CD8-positive, alpha-beta memory T cell (primary cell): ENCODE measurements around the gene ABLIM1. TPM values are rescaled to one million over a fixed set of nuclear protein-coding genes. Genes with fewer than 3 reads are reported as not detected.

Experiments
- CTCF ChIA-PET: fragments of 350-600 bp; sonication (Branson Sonifier 250); formaldehyde crosslinking; loops from one replicate; lab custom pipeline; 2021; ENCODE audit warnings: antibody characterized with exemption; lab: Charles Lee
- POLR2A ChIA-PET: fragments of 350-600 bp; sonication (Branson Sonifier 250); formaldehyde crosslinking; loops from one replicate; lab custom pipeline; 2021; ENCODE audit warnings: antibody characterized with exemption; lab: Charles Lee
- DNase-seq, 5 donors: peaks; one replicate each; pipeline versions ENCODE4 v3.0.0 to v3.0.0-alpha.2; 2020 to 2022; ENCODE audit warnings: mixed read lengths in 1 of 5
- H3K27ac ChIP-seq: one replicate; pipeline ENCODE4 v1.7.0; 2013; ENCODE audit warnings: low read depth, mild to moderate bottlenecking, low read length, moderate library complexity
- H3K27me3 ChIP-seq: 2 replicates; pipeline ENCODE4 v1.7.0; 2013; ENCODE audit warnings: low read length, mild to moderate bottlenecking; ENCODE audit not compliant: insufficient read depth, poor library complexity, severe bottlenecking
- H3K36me3 ChIP-seq: 2 replicates; pipeline ENCODE4 v1.7.0; 2013; ENCODE audit warnings: mild to moderate bottlenecking, low read length, moderate library complexity; ENCODE audit not compliant: insufficient read depth
- H3K4me1 ChIP-seq: 2 replicates; pipeline ENCODE4 v1.7.0; 2013; ENCODE audit warnings: mild to moderate bottlenecking, low read length, moderate library complexity; ENCODE audit not compliant: insufficient read depth
- H3K4me3 ChIP-seq: 2 replicates; pipeline ENCODE4 v1.7.0; 2013; ENCODE audit warnings: mild to moderate bottlenecking, low read length
- H3K9me3 ChIP-seq: 2 replicates; pipeline ENCODE4 v1.7.0; 2013; ENCODE audit warnings: mild to moderate bottlenecking, low read length
- H3K27ac Mint-ChIP-seq, 8 donors: one replicate each; pipeline ENCODE4 v1.8.0; 2020 to 2021; ENCODE audit warnings: mixed read lengths in 8 of 8, mild to moderate bottlenecking in 6 of 8, inconsistent platforms in 3 of 8, moderate library complexity in 3 of 8
- H3K27me3 Mint-ChIP-seq, 2 donors: one replicate each; pipeline ENCODE4 v1.8.0; 2020 to 2021; ENCODE audit warnings: mixed read lengths in 2 of 2, mild to moderate bottlenecking in 1 of 2, moderate library complexity in 1 of 2
- H3K36me3 Mint-ChIP-seq, 3 donors: one replicate each; pipeline ENCODE4 v1.8.0; 2020 to 2021; ENCODE audit warnings: mixed read lengths in 3 of 3, inconsistent platforms in 1 of 3, mild to moderate bottlenecking in 1 of 3
- H3K4me1 Mint-ChIP-seq, 3 donors: one replicate each; pipeline ENCODE4 v1.8.0; 2020 to 2021; ENCODE audit warnings: mixed read lengths in 3 of 3, inconsistent platforms in 1 of 3, mild to moderate bottlenecking in 1 of 3
- H3K4me3 Mint-ChIP-seq, 7 donors: one replicate each; pipeline ENCODE4 v1.8.0; 2020 to 2021; ENCODE audit warnings: mixed read lengths in 7 of 7, mild to moderate bottlenecking in 6 of 7, moderate library complexity in 4 of 7, inconsistent platforms in 2 of 7
- H3K9me3 Mint-ChIP-seq, 5 donors: one replicate each; pipeline ENCODE4 v1.8.0; 2020 to 2022; ENCODE audit warnings: mixed read lengths in 5 of 5, mild to moderate bottlenecking in 3 of 5, moderate library complexity in 2 of 5, inconsistent platforms in 1 of 5
- polyA plus RNA-seq: library from polyadenylated mRNA; unstranded; fragments of 300-500 nt; fragmentation: Illumina TruSeq; gene quantifications from one replicate; pipeline ENCODE4 v1.2.3, GENCODE V29; 2021
- total RNA-seq, 2 experiments: library from RNA; stranded (reverse); gene quantifications; one replicate each; pipeline ENCODE4 v1.2.3, GENCODE V29; 2021

ABLIM1 gene
- total and polyA plus RNA-seq, 3 experiments from 2014 or later = 45.8 to 123 (median 48.3) TPM

DNA sequence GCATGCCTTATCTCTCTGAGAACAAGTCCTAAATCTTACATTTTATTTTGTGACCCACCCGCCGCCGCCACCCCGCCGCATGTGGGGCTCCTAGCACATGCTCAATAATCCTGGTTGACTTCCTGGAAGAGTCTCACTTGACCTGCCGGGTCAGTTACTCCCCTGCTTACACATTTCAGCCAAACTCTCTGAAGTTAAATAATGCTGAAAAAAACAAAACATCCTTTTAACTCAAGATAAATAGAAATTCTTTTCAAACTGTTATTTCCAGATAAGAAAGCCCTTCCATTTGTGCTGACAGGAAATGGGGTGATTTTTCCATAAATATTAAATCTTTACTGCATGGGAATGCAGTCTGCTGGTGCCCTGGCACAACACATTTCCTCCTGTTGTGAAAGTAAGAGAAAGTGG, 123.5 kb downstream of the ABLIM1 start:
- H3K4me1 Mint-ChIP-seq = peaks cover 18 to 30% (median 23%) of the 10 kb centered on the region in 3 donors
- no peak overlapping the region for H3K4me3 Mint-ChIP-seq
- H3K27ac Mint-ChIP-seq = peak overlapping the region in 1 of 8 donors; percentile 77
- H3K9me3 ChIP-seq = no peaks in the 10 kb centered on the region
- peaks cover 35% of the 10 kb centered on the region for H3K4me1 ChIP-seq
- peaks cover 0 to 2% (median 0%) of the 10 kb centered on the region in 5 donors for H3K9me3 Mint-ChIP-seq
- H3K36me3 Mint-ChIP-seq = peaks cover 0 to 2% (median 0%) of the 10 kb centered on the region in 3 donors
- no peaks in the 10 kb centered on the region for H3K27me3 Mint-ChIP-seq
- H3K36me3 ChIP-seq = no peaks in the 10 kb centered on the region
- no peaks in the 10 kb centered on the region for H3K27me3 ChIP-seq
- POLR2A ChIA-PET = no interaction called here
- CTCF ChIA-PET = no interaction called here
- DNase-seq = no peak
- no peak overlapping the region for H3K27ac ChIP-seq
- H3K4me3 ChIP-seq = no peak overlapping the region

DNA sequence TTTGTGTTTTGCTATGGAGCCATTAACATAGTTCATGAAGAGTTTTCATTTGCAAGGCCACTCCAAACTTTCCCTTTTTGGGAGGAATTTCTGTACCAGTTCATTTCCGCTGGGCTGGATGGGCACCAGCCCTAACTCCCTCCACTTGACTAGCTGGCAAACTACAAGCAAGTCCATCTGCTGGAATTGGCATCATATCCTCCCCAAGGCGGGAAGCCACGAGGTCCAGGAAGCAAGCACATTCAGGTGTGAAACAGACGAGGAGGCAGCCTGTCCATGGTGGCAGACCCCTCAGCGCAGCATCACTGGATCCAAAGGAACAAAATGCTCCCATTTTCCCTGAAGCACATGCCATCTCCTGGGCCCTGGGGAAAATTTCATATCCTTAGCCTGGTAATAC, 125.8 kb downstream of the ABLIM1 start:
- Histone ChIP-seq H3K27me3 (no peaks in the 10 kb centered on the region), H3K36me3 (no peaks in the 10 kb centered on the region), H3K4me3 (no peak overlapping the region), H3K4me1 (peaks cover 28% of the 10 kb centered on the region), H3K27ac (no peak overlapping the region), H3K9me3 (no peaks in the 10 kb centered on the region)
- CTCF ChIA-PET = interaction anchor here (1.0 to 1.5 kb wide), 3 partner anchors 9 to 12 kb away, joined by 3 to 5 read pairs (median 3); no protein-coding TSS in a partner anchor
- peaks cover 0 to 2% (median 0%) of the 10 kb centered on the region in 3 donors for H3K36me3 Mint-ChIP-seq
- H3K9me3 Mint-ChIP-seq = no peaks in the 10 kb centered on the region
- H3K4me3 Mint-ChIP-seq = no peak overlapping the region
- DNase-seq = no peak
- POLR2A ChIA-PET = no interaction called here
- H3K27me3 Mint-ChIP-seq = no peaks in the 10 kb centered on the region
- peaks cover 4 to 17% (median 7%) of the 10 kb centered on the region in 3 donors for H3K4me1 Mint-ChIP-seq
- no peak overlapping the region for H3K27ac Mint-ChIP-seq

DNA sequence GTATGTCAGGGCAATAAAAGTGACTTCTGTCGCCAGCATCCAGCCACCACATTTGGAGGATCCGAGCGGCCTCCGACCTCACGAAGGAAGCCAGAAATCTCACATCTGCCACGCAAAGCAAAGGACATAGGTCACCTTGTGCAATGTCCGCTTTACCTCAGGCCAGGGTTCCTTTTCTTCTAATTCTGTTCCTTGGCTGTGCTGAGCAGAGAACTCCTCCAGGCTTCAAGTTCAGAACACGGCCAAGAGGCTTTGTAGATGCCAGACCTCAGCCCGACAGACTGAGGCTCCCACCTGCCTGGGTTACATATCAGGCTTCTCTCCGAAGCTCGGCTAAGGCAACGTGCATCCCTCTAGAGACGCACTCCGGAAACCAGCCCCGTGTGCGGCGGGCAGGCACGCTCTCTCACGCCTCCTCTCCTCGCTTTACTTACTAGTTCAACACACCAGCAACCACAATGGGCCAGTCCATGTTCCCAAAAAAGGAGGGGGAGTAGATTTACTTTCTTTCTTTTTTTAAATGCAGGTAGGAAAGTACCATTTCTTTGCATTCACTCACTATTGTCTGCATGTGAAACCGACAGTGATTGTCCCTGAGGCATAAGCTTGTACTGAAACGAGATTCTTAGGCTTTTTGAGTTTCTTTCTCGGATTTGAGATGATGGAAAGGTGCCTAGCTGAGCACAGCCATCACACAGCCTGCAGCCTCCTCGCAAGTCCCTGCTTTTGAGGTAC, 131.4 kb downstream of the ABLIM1 start:
- Mint-ChIP-seq H3K4me1 (peaks cover 53 to 63% (median 61%) of the 10 kb centered on the region in 3 donors), H3K27me3 (peaks cover 0 to 4% of the 10 kb centered on the region in 2 donors), H3K27ac (peak overlapping the region; percentile 95 to 100 (median 98)), H3K4me3 (peak overlapping the region; percentile 91 to 96 (median 92)), H3K9me3 (no peaks in the 10 kb centered on the region), H3K36me3 (peaks cover 0 to 36% (median 0%) of the 10 kb centered on the region in 3 donors)
- Histone ChIP-seq H3K4me3 (peak overlapping the region; percentile 71), H3K27ac (peak overlapping the region; percentile 82), H3K9me3 (no peaks in the 10 kb centered on the region), H3K27me3 (no peaks in the 10 kb centered on the region), H3K4me1 (peaks cover 56% of the 10 kb centered on the region), H3K36me3 (no peaks in the 10 kb centered on the region)
- POLR2A ChIA-PET = interaction anchor here (0.6 to 3.2 kb wide), 9 partner anchors 10 to 544 kb away, joined by 3 to 53 read pairs (median 4); partner anchors contain the start of genes CCDC186, FHIP2A and TRUB1
- CTCF ChIA-PET = interaction anchor here (0.7 to 4.2 kb wide), 10 partner anchors 12 to 295 kb away, joined by 3 to 85 read pairs (median 5); partner anchors contain the start of gene FHIP2A
- peak; percentile 78 to 95 (median 93) for DNase-seq

DNA sequence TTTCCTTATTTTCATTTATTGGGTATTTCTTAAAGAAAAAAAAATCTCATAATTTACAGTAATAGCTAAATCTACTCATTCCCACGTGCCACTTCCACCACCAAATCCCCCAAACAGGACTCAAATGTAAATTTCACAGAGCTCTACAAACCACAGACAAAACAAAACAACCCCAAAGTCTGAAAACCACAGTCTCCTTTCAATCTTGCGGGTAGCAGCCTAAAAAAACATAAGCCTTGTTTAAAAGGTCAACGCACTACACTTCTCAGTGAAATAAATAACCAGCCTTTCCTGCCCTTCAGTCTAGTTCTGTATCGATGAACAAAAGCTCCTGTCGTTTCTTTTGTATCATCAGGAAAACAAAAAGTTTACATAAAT, 132.0 kb downstream of the ABLIM1 start:
- peaks cover 61% of the 10 kb centered on the region for H3K4me1 ChIP-seq
- H3K27ac Mint-ChIP-seq = peak overlapping the region; percentile 95 to 100 (median 98)
- H3K9me3 ChIP-seq = no peaks in the 10 kb centered on the region
- H3K4me3 Mint-ChIP-seq = peak overlapping the region; percentile 91 to 96 (median 92)
- H3K9me3 Mint-ChIP-seq = no peaks in the 10 kb centered on the region
- peak overlapping the region; percentile 82 for H3K27ac ChIP-seq
- ChIA-PET POLR2A (interaction anchor here (0.6 to 3.2 kb wide), 9 partner anchors 10 to 543 kb away, joined by 3 to 53 read pairs (median 4); partner anchors contain the start of genes FHIP2A and TRUB1), CTCF (interaction anchor here (0.9 to 4.2 kb wide), 11 partner anchors 8 to 296 kb away, joined by 3 to 85 read pairs (median 5); partner anchors contain the start of gene FHIP2A)
- peaks cover 0 to 40% (median 0%) of the 10 kb centered on the region in 3 donors for H3K36me3 Mint-ChIP-seq
- peaks cover 0 to 4% of the 10 kb centered on the region in 2 donors for H3K27me3 Mint-ChIP-seq
- DNase-seq = peak in 3 of 5 donors; percentile 63 to 83 (median 70)
- no peaks in the 10 kb centered on the region for H3K27me3 ChIP-seq
- no peaks in the 10 kb centered on the region for H3K36me3 ChIP-seq
- H3K4me1 Mint-ChIP-seq = peaks cover 58 to 68% (median 67%) of the 10 kb centered on the region in 3 donors
- peak overlapping the region; percentile 71 for H3K4me3 ChIP-seq

DNA sequence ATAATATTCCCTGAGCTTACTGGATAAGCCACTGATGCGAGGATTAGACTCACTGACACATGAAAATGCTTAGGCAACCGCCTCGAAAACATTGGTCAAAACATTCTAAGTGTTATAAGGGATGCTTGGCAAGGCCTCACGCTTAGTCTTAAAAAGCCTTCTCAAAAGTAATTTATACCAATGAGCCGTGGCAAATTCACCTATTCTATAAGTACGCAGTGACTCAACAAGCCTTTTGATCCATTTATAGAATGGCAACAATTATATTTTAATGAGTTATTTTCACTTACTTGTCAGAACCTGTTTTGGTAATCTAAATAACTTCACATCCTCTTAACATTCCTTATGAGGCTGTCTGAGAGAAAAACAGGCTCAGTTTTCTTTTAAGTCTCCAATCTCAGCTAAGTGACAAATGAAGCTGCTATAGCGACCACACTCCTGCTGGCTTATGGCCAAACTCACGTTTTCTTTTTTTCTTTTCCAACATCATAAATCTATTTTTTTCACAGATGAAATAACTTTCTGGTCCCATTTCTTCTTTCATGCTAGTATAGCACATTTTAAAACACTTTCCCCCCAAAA, 132.6 kb downstream of the ABLIM1 start:
- Histone ChIP-seq H3K4me3 (peak overlapping the region; percentile 71), H3K9me3 (no peaks in the 10 kb centered on the region), H3K4me1 (peaks cover 68% of the 10 kb centered on the region), H3K27ac (peak overlapping the region; percentile 82), H3K36me3 (no peaks in the 10 kb centered on the region), H3K27me3 (no peaks in the 10 kb centered on the region)
- DNase-seq = peak in 2 of 5 donors; percentile 53 to 80
- Mint-ChIP-seq H3K36me3 (peaks cover 0 to 43% (median under 1%) of the 10 kb centered on the region in 3 donors), H3K4me1 (peaks cover 61 to 75% (median 73%) of the 10 kb centered on the region in 3 donors), H3K4me3 (peak overlapping the region; percentile 91 to 96 (median 92)), H3K9me3 (no peaks in the 10 kb centered on the region), H3K27me3 (peaks cover 0 to 4% of the 10 kb centered on the region in 2 donors), H3K27ac (peak overlapping the region; percentile 95 to 100 (median 98))
- POLR2A ChIA-PET = interaction anchor here (0.7 to 3.2 kb wide), 4 partner anchors 16 to 543 kb away, joined by 3 to 53 read pairs (median 12); no protein-coding TSS in a partner anchor
- CTCF ChIA-PET = interaction anchor here (0.9 to 4.2 kb wide), 11 partner anchors 8 to 297 kb away, joined by 3 to 85 read pairs (median 5); partner anchors contain the start of gene FHIP2A

DNA sequence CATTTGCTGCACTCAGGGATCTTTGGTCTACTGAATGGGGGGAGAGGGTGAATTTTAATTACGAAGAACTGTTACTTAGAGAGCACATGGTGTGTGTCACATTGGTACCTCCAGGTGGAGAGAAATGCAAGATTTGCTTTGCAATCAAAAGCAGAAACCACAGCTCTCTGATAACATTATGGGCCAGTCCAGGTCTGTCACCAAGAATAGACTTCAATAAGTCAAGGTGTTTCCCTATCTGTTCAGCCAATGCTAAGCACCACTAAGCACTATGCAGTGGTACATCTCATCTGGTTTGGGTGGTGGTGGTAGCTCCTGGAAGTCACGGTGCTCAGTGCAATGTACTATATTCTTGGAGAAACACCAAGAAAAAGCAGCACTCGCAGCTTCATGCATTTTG, 134.2 kb downstream of the ABLIM1 start:
- ChIA-PET CTCF (interaction anchor here (0.9 to 3.3 kb wide), 7 partner anchors 9 to 52 kb away, joined by 3 to 15 read pairs (median 5); no protein-coding TSS in a partner anchor), POLR2A (interaction anchor here (1.2 to 1.4 kb wide), 2 partner anchors 10 to 17 kb away, joined by 4 to 8 read pairs; no protein-coding TSS in a partner anchor)
- peak overlapping the region; percentile 29 to 95 (median 92) for H3K4me3 Mint-ChIP-seq
- H3K4me1 Mint-ChIP-seq = peaks cover 75 to 89% (median 86%) of the 10 kb centered on the region in 3 donors
- Histone ChIP-seq H3K4me1 (peaks cover 82% of the 10 kb centered on the region), H3K27ac (no peak overlapping the region), H3K4me3 (peak overlapping the region; percentile 71), H3K36me3 (no peaks in the 10 kb centered on the region), H3K27me3 (no peaks in the 10 kb centered on the region), H3K9me3 (no peaks in the 10 kb centered on the region)
- H3K9me3 Mint-ChIP-seq = no peaks in the 10 kb centered on the region
- H3K27me3 Mint-ChIP-seq = peaks cover 0 to 4% of the 10 kb centered on the region in 2 donors
- H3K27ac Mint-ChIP-seq = peak overlapping the region in 7 of 8 donors; percentile 42 to 99 (median 97)
- peaks cover 0 to 58% (median 8%) of the 10 kb centered on the region in 3 donors for H3K36me3 Mint-ChIP-seq
- DNase-seq = peak in 1 of 5 donors; percentile 47

DNA sequence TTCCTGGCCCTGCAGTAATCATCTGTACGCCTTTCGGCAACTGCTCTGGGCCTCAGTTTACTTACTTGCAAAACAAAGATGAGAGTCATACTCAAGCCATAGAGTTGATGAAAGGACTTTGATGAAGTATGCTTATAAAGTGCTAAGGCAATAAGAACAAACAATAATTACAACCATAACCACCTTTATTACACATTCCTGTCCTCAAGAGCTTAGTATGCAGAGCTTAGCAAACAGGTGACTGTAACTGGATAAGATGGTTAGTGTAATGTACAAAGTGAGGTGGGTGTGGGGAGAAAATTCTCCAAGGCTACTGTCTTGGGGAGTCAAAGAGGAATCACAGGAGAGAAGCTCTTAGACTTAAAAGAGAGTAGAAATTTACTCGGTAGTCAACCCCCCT, 136.8 kb downstream of the ABLIM1 start:
- ChIA-PET POLR2A (no interaction called here), CTCF (interaction anchor here (1.5 kb wide), 1 partner anchor 49 kb away, joined by 6 read pairs; no protein-coding TSS in a partner anchor)
- H3K36me3 ChIP-seq = no peaks in the 10 kb centered on the region
- no peak overlapping the region for H3K27ac ChIP-seq
- H3K4me1 ChIP-seq = peaks cover 90% of the 10 kb centered on the region
- H3K27ac Mint-ChIP-seq = no peak overlapping the region
- no peak for DNase-seq
- H3K9me3 Mint-ChIP-seq = no peaks in the 10 kb centered on the region
- peak overlapping the region; percentile 20 for H3K4me3 ChIP-seq
- no peaks in the 10 kb centered on the region for H3K27me3 ChIP-seq
- H3K36me3 Mint-ChIP-seq = peaks cover 0 to 70% (median 12%) of the 10 kb centered on the region in 3 donors
- H3K27me3 Mint-ChIP-seq = no peaks in the 10 kb centered on the region
- peak overlapping the region in 3 of 7 donors; percentile 21 to 92 (median 28) for H3K4me3 Mint-ChIP-seq
- H3K4me1 Mint-ChIP-seq = peaks cover 81 to 99% (median 95%) of the 10 kb centered on the region in 3 donors
- H3K9me3 ChIP-seq = no peaks in the 10 kb centered on the region
